ENCODE measurements around the gene NATD1. TPM values are rescaled to one million over a fixed set of nuclear protein-coding genes. Genes with fewer than 3 reads are reported as not detected.

Gene NATD1
- total and polyA plus RNA-seq, 2 experiments from 2014 or later, result 3.6 to 5.0 TPM

- Histone ChIP-seq H3K27me3 (replicated peaks; ENCODE audit: insufficient read depth) (no peaks in the 10 kb centered on the region), H2AFZ (no peak overlapping the region), H3K9me2 (ENCODE audit: insufficient read depth) (no peaks in the 10 kb centered on the region), H3K27ac (peak overlapping the region; percentile 87), H3K9me3 (ENCODE audit: low read depth) (no peaks in the 10 kb centered on the region), H3K4me1 (ENCODE audit: insufficient read depth) (peaks cover 25% of the 10 kb centered on the region), H3K9ac (peak overlapping the region; percentile 42), H3K79me2 (ENCODE audit: insufficient read depth) (peaks cover 32% of the 10 kb centered on the region), H3K36me3 (ENCODE audit: low read depth) (no peaks in the 10 kb centered on the region), H3K4me2 (ENCODE audit: unreplicated experiment) (no peak overlapping the region), H3F3A (ENCODE audit: insufficient read depth) (peaks cover 48% of the 10 kb centered on the region), H3K4me3 (no peak overlapping the region), H4K20me1 (ENCODE audit: insufficient read depth) (no peaks in the 10 kb centered on the region)
- 68 to 72% methylated on average over 5 of the region's 5 CpGs for WGBS, 2 experiments (ENCODE audit: low coverage in 1 of 2, low lambda C conversion rate in 2 of 2, missing lambda C conversion rate in 2 of 2)
- no peak for DNase-seq
- in situ Hi-C loops (cut with MboI), result no loop called here
- no peak for TF ChIP-seq EZH2 (IDR thresholded peaks at IDR 0.05; ENCODE audit: insufficient read depth, poor library complexity, severe bottlenecking)
- no peak for TF ChIP-seq EZH2phosphoT487 (IDR thresholded peaks at IDR 0.05; ENCODE audit: insufficient read depth, low read depth)
These were observed 29.6 kb upstream of the NATD1 start for GRCh38 chr17:21282850-21283249.

- TF ChIP-seq EZH2 (IDR thresholded peaks at IDR 0.05; ENCODE audit: insufficient read depth, poor library complexity, severe bottlenecking), result no peak
- no peak for TF ChIP-seq EZH2phosphoT487 (IDR thresholded peaks at IDR 0.05; ENCODE audit: insufficient read depth, low read depth)
- no peaks in the 10 kb centered on the region for H3K36me3 ChIP-seq (ENCODE audit: low read depth)
- H3K79me2 ChIP-seq (ENCODE audit: insufficient read depth), result peaks cover 26% of the 10 kb centered on the region
- peak; percentile 100 for DNase-seq
- H3K4me1 ChIP-seq (ENCODE audit: insufficient read depth), result peaks cover 21% of the 10 kb centered on the region
- peak overlapping the region; percentile 42 for H3K9ac ChIP-seq
- WGBS, 2 experiments (ENCODE audit: low coverage in 1 of 2, low lambda C conversion rate in 2 of 2, missing lambda C conversion rate in 2 of 2), result 1 to 3% methylated on average over 5 of the region's 5 CpGs
- H3K9me3 ChIP-seq (ENCODE audit: low read depth), result no peaks in the 10 kb centered on the region
- no peak overlapping the region for H2AFZ ChIP-seq
- no peaks in the 10 kb centered on the region for H3K27me3 ChIP-seq (replicated peaks; ENCODE audit: insufficient read depth)
- in situ Hi-C loops (cut with MboI), result no loop called here
- no peak overlapping the region for H3K4me3 ChIP-seq
- H3F3A ChIP-seq (ENCODE audit: insufficient read depth), result peaks cover 46% of the 10 kb centered on the region
- no peaks in the 10 kb centered on the region for H4K20me1 ChIP-seq (ENCODE audit: insufficient read depth)
- no peaks in the 10 kb centered on the region for H3K9me2 ChIP-seq (ENCODE audit: insufficient read depth)
- H3K4me2 ChIP-seq (ENCODE audit: unreplicated experiment), result no peak overlapping the region
- peak overlapping the region; percentile 87 for H3K27ac ChIP-seq
These were observed 29.0 kb upstream of the NATD1 start for GRCh38 chr17:21282231-21282630.

GRCh38 chr17:21280081-21280518 lies 26.9 kb upstream of the NATD1 start:
- Histone ChIP-seq H3K9me3 (ENCODE audit: low read depth) (no peaks in the 10 kb centered on the region), H3K9me2 (ENCODE audit: insufficient read depth) (no peaks in the 10 kb centered on the region), H3K4me3 (no peak overlapping the region), H4K20me1 (ENCODE audit: insufficient read depth) (no peaks in the 10 kb centered on the region), H3K4me1 (ENCODE audit: insufficient read depth) (peaks cover 17% of the 10 kb centered on the region), H3K79me2 (ENCODE audit: insufficient read depth) (peaks cover 6% of the 10 kb centered on the region), H3K9ac (no peak overlapping the region), H2AFZ (no peak overlapping the region; the same call in 1 of the 2 replicates), H3K4me2 (ENCODE audit: unreplicated experiment) (no peak overlapping the region), H3K27me3 (replicated peaks; ENCODE audit: insufficient read depth) (no peaks in the 10 kb centered on the region), H3K27ac (no peak overlapping the region), H3K36me3 (ENCODE audit: low read depth) (no peaks in the 10 kb centered on the region), H3F3A (ENCODE audit: insufficient read depth) (peaks cover 27% of the 10 kb centered on the region)
- DNase-seq, result peak; percentile 89
- in situ Hi-C loops (cut with MboI), result no loop called here
- no peak for TF ChIP-seq EZH2 (IDR thresholded peaks at IDR 0.05; ENCODE audit: insufficient read depth, poor library complexity, severe bottlenecking)
- TF ChIP-seq EZH2phosphoT487 (IDR thresholded peaks at IDR 0.05; ENCODE audit: insufficient read depth, low read depth), result no peak
- WGBS, 2 experiments (ENCODE audit: low coverage in 1 of 2, low lambda C conversion rate in 2 of 2, missing lambda C conversion rate in 2 of 2), result 25 to 38% methylated on average over 9 to 10 of the region's 10 CpGs

- Histone ChIP-seq H3K4me1 (ENCODE audit: insufficient read depth) (peaks cover 19% of the 10 kb centered on the region), H3F3A (ENCODE audit: insufficient read depth) (peaks cover 25% of the 10 kb centered on the region), H3K79me2 (ENCODE audit: insufficient read depth) (peaks cover under 1% of the 10 kb centered on the region), H3K4me2 (ENCODE audit: unreplicated experiment) (no peak overlapping the region), H2AFZ (no peak overlapping the region; the same call in 1 of the 2 replicates), H4K20me1 (ENCODE audit: insufficient read depth) (no peaks in the 10 kb centered on the region), H3K36me3 (ENCODE audit: low read depth) (no peaks in the 10 kb centered on the region), H3K9ac (no peak overlapping the region), H3K9me2 (ENCODE audit: insufficient read depth) (no peaks in the 10 kb centered on the region), H3K27me3 (replicated peaks; ENCODE audit: insufficient read depth) (no peaks in the 10 kb centered on the region), H3K9me3 (ENCODE audit: low read depth) (no peaks in the 10 kb centered on the region), H3K4me3 (no peak overlapping the region), H3K27ac (no peak overlapping the region)
- TF ChIP-seq EZH2phosphoT487 (IDR thresholded peaks at IDR 0.05; ENCODE audit: insufficient read depth, low read depth) (no peak), EZH2 (IDR thresholded peaks at IDR 0.05; ENCODE audit: insufficient read depth, poor library complexity, severe bottlenecking) (no peak)
- no peak for DNase-seq
- 74 to 75% methylated on average over 6 of the region's 6 CpGs for WGBS, 2 experiments (ENCODE audit: low coverage in 1 of 2, low lambda C conversion rate in 2 of 2, missing lambda C conversion rate in 2 of 2)
- in situ Hi-C loops (cut with MboI), result no loop called here
These were observed 26.4 kb upstream of the NATD1 start for GRCh38 chr17:21279582-21279981.

- Histone ChIP-seq H3K9me3 (ENCODE audit: low read depth) (no peaks in the 10 kb centered on the region), H3K27me3 (replicated peaks; ENCODE audit: insufficient read depth) (no peaks in the 10 kb centered on the region), H2AFZ (no peak overlapping the region), H3K9me2 (ENCODE audit: insufficient read depth) (no peaks in the 10 kb centered on the region), H3K27ac (no peak overlapping the region), H3K9ac (no peak overlapping the region), H3K36me3 (ENCODE audit: low read depth) (no peaks in the 10 kb centered on the region), H3K4me1 (ENCODE audit: insufficient read depth) (peaks cover 19% of the 10 kb centered on the region), H3K4me3 (no peak overlapping the region), H4K20me1 (ENCODE audit: insufficient read depth) (no peaks in the 10 kb centered on the region), H3K4me2 (ENCODE audit: unreplicated experiment) (no peak overlapping the region), H3K79me2 (ENCODE audit: insufficient read depth) (no peaks in the 10 kb centered on the region; the same call in none of the 2 replicates), H3F3A (ENCODE audit: insufficient read depth) (peaks cover 25% of the 10 kb centered on the region)
- WGBS, 2 experiments (ENCODE audit: low coverage in 1 of 2, low lambda C conversion rate in 2 of 2, missing lambda C conversion rate in 2 of 2), result 70 to 75% methylated on average over 6 of the region's 6 CpGs
- no peak for TF ChIP-seq EZH2 (IDR thresholded peaks at IDR 0.05; ENCODE audit: insufficient read depth, poor library complexity, severe bottlenecking)
- in situ Hi-C loops (cut with MboI), result no loop called here
- no peak for DNase-seq
These were observed 26.0 kb upstream of the NATD1 start for GRCh38 chr17:21279198-21279535.
